Neural crest cell (in vitro differentiated cells): ENCODE measurements around the gene OR10H4. TPM values are rescaled to one million over a fixed set of nuclear protein-coding genes. Genes with fewer than 3 reads are reported as not detected.
"Not testable (repeated sequence)": the region's sequence is repeated elsewhere in the genome, so short reads cannot be mapped to it uniquely, and the experiment has no call there.

ENCODE experiments used
- DNase-seq: peaks from one replicate; pipeline ENCODE4 v3.0.0; 2021; ENCODE audit warnings: low read depth, mixed read lengths, low spot score
- H3K27ac Mint-ChIP-seq: one replicate; pipeline ENCODE4 v1.8.0; 2021; ENCODE audit warnings: mild to moderate bottlenecking, mixed read lengths; ENCODE audit not compliant: unreplicated experiment
- H3K27me3 Mint-ChIP-seq: 2 replicates; pipeline ENCODE4 v1.8.0; 2021; ENCODE audit warnings: low read depth, mild to moderate bottlenecking, mixed read lengths
- H3K36me3 Mint-ChIP-seq: 2 replicates; pipeline ENCODE4 v1.8.0; 2021; ENCODE audit warnings: low read depth, mild to moderate bottlenecking, mixed read lengths
- H3K4me1 Mint-ChIP-seq: 2 replicates; pipeline ENCODE4 v1.8.0; 2021; ENCODE audit warnings: mixed read lengths
- H3K4me3 Mint-ChIP-seq: one replicate; pipeline ENCODE4 v1.8.0; 2021; ENCODE audit warnings: mild to moderate bottlenecking, mixed read lengths
- H3K9me3 Mint-ChIP-seq: 2 replicates; pipeline ENCODE4 v1.8.0; 2021; ENCODE audit warnings: mixed read lengths
- CTCF ChIP-seq: fragments of 200-600 bp; sonication (generic); conservative IDR thresholded peaks from 2 replicates; pipeline ENCODE4 v1.5.0; 2021; ENCODE audit warnings: antibody characterized with exemption, mild to moderate bottlenecking
- total RNA-seq: library from RNA; stranded (reverse); gene quantifications from 2 replicates; pipeline ENCODE4 v1.2.1, GENCODE V29; 2021

OR10H4 gene
- total RNA-seq, 1 donor from 2014 or later: not detected

DNA sequence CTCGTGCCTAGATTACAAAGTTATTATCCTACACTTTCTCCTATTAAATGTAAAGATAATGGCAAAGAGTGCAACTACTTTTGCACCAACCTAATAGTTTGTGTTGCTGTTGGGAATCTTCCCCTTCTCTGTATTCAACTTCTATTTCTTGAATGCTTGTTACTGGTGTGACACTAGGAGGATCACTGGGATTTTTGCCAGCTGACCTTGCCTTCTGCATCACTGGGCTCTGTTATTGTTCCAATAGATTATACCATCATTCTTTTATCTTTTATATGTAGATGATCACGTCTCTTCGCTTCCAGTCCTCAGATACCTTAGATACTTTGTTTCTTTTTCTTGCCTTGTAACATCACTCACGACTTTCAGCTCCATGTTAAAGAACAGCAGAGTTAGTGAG lies 3.5 kb upstream of the OR10H4 start:
- H3K27ac Mint-ChIP-seq: no peak overlapping the region
- no peaks in the 10 kb centered on the region for H3K4me1 Mint-ChIP-seq
- no peak for TF ChIP-seq CTCF
- H3K9me3 Mint-ChIP-seq: peaks cover 20% of the 10 kb centered on the region
- no peak for DNase-seq
- no peak overlapping the region for H3K4me3 Mint-ChIP-seq
- H3K36me3 Mint-ChIP-seq: peaks cover 7% of the 10 kb centered on the region
- H3K27me3 Mint-ChIP-seq: no peaks in the 10 kb centered on the region

- no peak for DNase-seq
- TF ChIP-seq CTCF: no peak
- H3K27ac Mint-ChIP-seq: no peak overlapping the region
- H3K9me3 Mint-ChIP-seq: no peaks in the 10 kb centered on the region
- H3K4me1 Mint-ChIP-seq: no peaks in the 10 kb centered on the region
- no peaks in the 10 kb centered on the region for H3K36me3 Mint-ChIP-seq
- H3K4me3 Mint-ChIP-seq: no peak overlapping the region
- H3K27me3 Mint-ChIP-seq: no peaks in the 10 kb centered on the region
Measured at GRCh38 chr19:15954820-15955219, 6.0 kb downstream of the OR10H4 start.

GRCh38 chr19:15962319-15962718 lies 13.5 kb downstream of the OR10H4 start:
- no peaks in the 10 kb centered on the region for H3K27me3 Mint-ChIP-seq
- TF ChIP-seq CTCF: no peak
- peaks cover 5% of the 10 kb centered on the region for H3K9me3 Mint-ChIP-seq
- no peaks in the 10 kb centered on the region for H3K4me1 Mint-ChIP-seq
- DNase-seq: no peak
- H3K27ac Mint-ChIP-seq: no peak overlapping the region
- no peak overlapping the region for H3K4me3 Mint-ChIP-seq
- no peaks in the 10 kb centered on the region for H3K36me3 Mint-ChIP-seq

DNA sequence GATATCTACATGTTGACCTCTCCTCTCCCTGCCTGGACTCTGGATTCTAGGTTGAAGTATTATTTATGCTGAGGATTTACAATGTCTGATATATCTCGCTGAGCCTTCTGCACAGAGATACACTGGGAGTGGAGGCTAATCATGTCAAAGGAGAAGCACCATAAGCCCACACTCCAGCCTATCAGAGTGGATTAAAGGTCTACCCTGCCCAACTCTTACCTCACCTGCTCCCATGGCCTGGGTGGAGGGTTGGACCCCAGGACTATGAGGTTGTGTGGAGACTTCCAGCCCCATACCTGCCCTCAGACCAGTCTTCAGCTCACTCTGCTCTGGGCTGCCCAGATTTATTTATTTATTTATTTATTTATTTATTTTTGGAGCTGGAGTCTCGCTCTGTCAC lies 15.4 kb downstream of the OR10H4 start:
- no peak for TF ChIP-seq CTCF
- H3K27me3 Mint-ChIP-seq: no peaks in the 10 kb centered on the region
- no peak for DNase-seq
- no peaks in the 10 kb centered on the region for H3K36me3 Mint-ChIP-seq
- H3K4me1 Mint-ChIP-seq: no peaks in the 10 kb centered on the region
- H3K9me3 Mint-ChIP-seq: peaks cover 5% of the 10 kb centered on the region
- no peak overlapping the region for H3K4me3 Mint-ChIP-seq
- no peak overlapping the region for H3K27ac Mint-ChIP-seq

DNA sequence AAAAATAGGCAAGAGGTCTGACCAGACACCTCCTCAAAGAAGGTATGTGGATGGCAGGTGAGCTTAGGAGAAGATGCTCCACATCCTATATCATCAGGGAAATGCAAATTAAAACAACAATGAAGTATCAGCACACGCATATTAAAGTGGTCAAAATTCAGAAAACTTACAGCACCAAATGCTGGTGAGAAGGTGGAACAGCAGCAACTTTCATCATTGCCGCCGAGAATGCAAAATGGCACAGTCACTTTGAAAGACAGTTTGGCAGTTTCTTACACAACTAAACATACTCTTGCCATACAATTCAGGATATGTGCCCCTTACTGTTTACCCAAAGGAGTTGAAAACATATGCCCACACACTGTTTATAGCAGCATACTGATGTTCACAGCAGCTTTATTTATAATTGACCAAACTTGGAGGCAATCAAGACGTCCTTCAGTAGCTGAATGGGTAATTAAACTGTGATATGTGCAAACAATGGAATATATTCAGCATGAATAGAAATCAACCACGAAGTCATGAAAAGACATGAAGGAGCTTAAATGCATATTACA lies 22.5 kb downstream of the OR10H4 start:
- Mint-ChIP-seq H3K36me3 (no peaks in the 10 kb centered on the region), H3K27me3 (no peaks in the 10 kb centered on the region), H3K4me3 (no peak overlapping the region), H3K27ac (no peak overlapping the region), H3K9me3 (peaks cover 4% of the 10 kb centered on the region), H3K4me1 (no peaks in the 10 kb centered on the region)
- TF ChIP-seq CTCF: no peak
- no peak for DNase-seq

DNA sequence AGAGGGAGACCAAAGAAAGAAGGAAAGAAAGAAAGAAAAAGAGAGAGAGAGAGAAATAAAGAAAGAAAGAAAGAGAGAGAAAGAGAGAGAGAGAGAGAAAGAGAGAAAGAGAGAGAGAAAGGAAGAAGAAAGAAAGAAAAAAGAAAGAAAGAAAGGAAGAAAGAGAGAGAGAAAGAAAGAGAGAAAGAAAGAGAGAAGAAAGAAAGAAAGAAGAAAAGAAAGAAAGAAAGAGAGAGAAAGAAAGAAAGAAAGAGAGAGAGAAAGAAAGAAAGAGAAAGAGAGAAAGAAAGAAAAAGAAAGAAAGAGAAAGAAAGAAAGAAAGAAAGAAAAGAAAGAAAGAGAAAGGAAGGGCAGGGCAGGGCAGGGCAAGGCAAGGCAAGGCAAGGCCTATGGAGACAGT lies 23.2 kb downstream of the OR10H4 start:
- H3K4me1 Mint-ChIP-seq, H3K36me3 Mint-ChIP-seq, H3K9me3 Mint-ChIP-seq, H3K4me3 Mint-ChIP-seq, H3K27me3 Mint-ChIP-seq, H3K27ac Mint-ChIP-seq, DNase-seq: not testable (repeated sequence)
